ENCODE data around the gene MAB21L2. TPM values are rescaled to one million over a fixed set of nuclear protein-coding genes. Genes with fewer than 3 reads are reported as not detected.
"Not testable (repeated sequence)": the region's sequence is repeated elsewhere in the genome, so short reads cannot be mapped to it uniquely, and the experiment has no call there.

The MAB21L2 gene
- total RNA-seq, 1 donor from 2014 or later: 0.11 TPM

DNA sequence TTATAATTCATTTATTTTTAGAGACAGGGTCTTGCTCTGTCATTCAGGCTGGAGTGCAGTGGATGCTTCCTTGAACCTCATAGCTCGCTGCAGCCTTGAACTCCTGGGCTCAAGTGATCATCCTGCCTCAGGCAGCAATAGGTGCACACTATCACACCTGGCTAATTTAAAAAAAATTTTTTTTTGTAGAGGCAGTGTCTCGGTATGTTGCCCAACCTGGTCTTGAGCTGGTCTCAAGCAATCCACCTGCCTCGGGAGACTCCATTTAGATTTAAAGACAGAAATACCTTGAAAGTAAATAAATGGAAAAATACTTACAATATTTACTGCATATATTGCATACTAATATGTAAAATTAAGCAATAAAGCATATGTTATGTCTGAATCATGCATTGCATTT is 40.3 kb upstream of the MAB21L2 start:
- DNase-seq: no peak
- TF ChIP-seq, protein P1, sequence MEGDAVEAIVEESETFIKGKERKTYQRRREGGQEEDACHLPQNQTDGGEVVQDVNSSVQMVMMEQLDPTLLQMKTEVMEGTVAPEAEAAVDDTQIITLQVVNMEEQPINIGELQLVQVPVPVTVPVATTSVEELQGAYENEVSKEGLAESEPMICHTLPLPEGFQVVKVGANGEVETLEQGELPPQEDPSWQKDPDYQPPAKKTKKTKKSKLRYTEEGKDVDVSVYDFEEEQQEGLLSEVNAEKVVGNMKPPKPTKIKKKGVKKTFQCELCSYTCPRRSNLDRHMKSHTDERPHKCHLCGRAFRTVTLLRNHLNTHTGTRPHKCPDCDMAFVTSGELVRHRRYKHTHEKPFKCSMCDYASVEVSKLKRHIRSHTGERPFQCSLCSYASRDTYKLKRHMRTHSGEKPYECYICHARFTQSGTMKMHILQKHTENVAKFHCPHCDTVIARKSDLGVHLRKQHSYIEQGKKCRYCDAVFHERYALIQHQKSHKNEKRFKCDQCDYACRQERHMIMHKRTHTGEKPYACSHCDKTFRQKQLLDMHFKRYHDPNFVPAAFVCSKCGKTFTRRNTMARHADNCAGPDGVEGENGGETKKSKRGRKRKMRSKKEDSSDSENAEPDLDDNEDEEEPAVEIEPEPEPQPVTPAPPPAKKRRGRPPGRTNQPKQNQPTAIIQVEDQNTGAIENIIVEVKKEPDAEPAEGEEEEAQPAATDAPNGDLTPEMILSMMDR (IDR thresholded peaks at IDR 0.05; ENCODE audit: borderline replicate concordance): no peak
- intact Hi-C loops (cut with micrococcal nuclease): no loop called here
- Histone ChIP-seq H3K36me3 (no peaks in the 10 kb centered on the region), H3K27ac (replicated peaks) (no peak overlapping the region), H3K4me1 (no peaks in the 10 kb centered on the region), H3K4me3 (no peak overlapping the region), H3K27me3 (ENCODE audit: low read depth) (no peaks in the 10 kb centered on the region), H3K9me3 (replicated peaks) (no peaks in the 10 kb centered on the region)

- Histone ChIP-seq H3K9me3 (replicated peaks) (no peaks in the 10 kb centered on the region), H3K4me1 (no peaks in the 10 kb centered on the region), H3K27ac (replicated peaks) (no peak overlapping the region), H3K4me3 (no peak overlapping the region), H3K27me3 (ENCODE audit: low read depth) (no peaks in the 10 kb centered on the region), H3K36me3 (no peaks in the 10 kb centered on the region)
- TF ChIP-seq, protein P1 (IDR thresholded peaks at IDR 0.05; ENCODE audit: borderline replicate concordance): no peak
- intact Hi-C loops (cut with micrococcal nuclease): no loop called here
- no peak for DNase-seq
Measured at GRCh38 chr4:150543042-150543441, 38.9 kb upstream of the MAB21L2 start.

DNA sequence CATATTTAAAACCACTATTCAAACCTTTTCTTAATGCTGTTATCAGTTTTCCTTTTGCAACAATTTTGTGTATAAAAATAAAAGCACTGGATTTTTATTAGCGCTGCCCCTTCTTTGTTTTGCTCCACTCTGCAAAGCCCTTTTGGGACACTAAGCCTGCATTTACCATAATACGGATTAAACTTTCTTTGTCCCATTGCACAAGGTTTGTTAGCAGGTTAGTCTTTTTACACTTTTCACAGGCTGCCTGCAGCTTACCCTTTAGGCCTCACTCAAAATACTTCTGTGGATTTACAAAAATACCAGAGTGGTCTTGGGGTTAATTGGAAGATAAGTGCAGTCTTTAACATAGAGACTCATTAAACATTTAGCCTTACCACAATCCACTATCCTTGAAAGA is 35.7 kb upstream of the MAB21L2 start:
- Histone ChIP-seq H3K4me3 (no peak overlapping the region), H3K27me3 (ENCODE audit: low read depth) (no peaks in the 10 kb centered on the region), H3K36me3 (no peaks in the 10 kb centered on the region), H3K4me1 (no peaks in the 10 kb centered on the region), H3K9me3 (replicated peaks) (no peaks in the 10 kb centered on the region), H3K27ac (replicated peaks) (no peak overlapping the region)
- TF ChIP-seq, protein P1 (IDR thresholded peaks at IDR 0.05; ENCODE audit: borderline replicate concordance): no peak
- DNase-seq: no peak
- intact Hi-C loops (cut with micrococcal nuclease): no loop called here

- Histone ChIP-seq H3K4me3 (no peak overlapping the region), H3K27ac (replicated peaks) (no peak overlapping the region), H3K27me3 (ENCODE audit: low read depth) (no peaks in the 10 kb centered on the region), H3K36me3 (no peaks in the 10 kb centered on the region), H3K4me1 (no peaks in the 10 kb centered on the region), H3K9me3 (replicated peaks) (no peaks in the 10 kb centered on the region)
- DNase-seq: no peak
- TF ChIP-seq, protein P1 (IDR thresholded peaks at IDR 0.05; ENCODE audit: borderline replicate concordance): no peak
- intact Hi-C loops (cut with micrococcal nuclease): no loop called here
Measured at GRCh38 chr4:150547154-150547838, 34.7 kb upstream of the MAB21L2 start.

- H3K27ac ChIP-seq (replicated peaks); H3K4me1 ChIP-seq; intact Hi-C loops (cut with micrococcal nuclease); H3K4me3 ChIP-seq; H3K36me3 ChIP-seq; DNase-seq; H3K27me3 ChIP-seq (ENCODE audit: low read depth); H3K9me3 ChIP-seq (replicated peaks): not testable (repeated sequence)
Measured at GRCh38 chr4:150557811-150558210, 24.1 kb upstream of the MAB21L2 start.

DNA sequence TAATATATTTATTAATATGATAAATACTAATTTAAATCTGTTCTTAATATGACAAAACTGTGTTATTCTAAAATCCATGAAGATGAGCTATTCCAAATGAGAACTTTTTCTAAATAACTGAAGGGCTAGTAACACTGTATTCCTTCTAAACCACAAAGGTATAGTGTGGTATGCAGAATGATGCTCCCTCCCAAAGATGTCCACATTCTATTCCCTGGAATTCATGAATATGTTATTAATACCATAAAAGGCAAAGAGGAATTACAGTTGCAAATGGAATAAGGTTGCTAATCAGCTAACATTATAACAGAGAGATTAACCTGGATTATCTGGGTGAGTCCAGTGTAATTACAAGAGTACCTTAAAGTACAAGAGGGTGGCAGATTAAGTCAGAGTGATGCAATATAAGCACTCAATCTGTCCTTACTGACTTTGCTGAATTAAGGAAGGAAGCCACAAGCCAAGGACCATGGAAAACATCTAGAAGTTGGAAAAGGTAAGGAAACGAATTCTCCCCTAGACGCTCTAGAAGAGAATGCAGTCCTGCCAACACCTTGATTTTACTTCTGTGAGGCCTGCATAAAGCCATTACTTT is 20.7 kb upstream of the MAB21L2 start:
- H3K4me1 ChIP-seq: no peaks in the 10 kb centered on the region
- no peaks in the 10 kb centered on the region for H3K27me3 ChIP-seq (ENCODE audit: low read depth)
- DNase-seq: no peak
- peaks cover 5% of the 10 kb centered on the region for H3K36me3 ChIP-seq
- no peak overlapping the region for H3K27ac ChIP-seq (replicated peaks)
- intact Hi-C loops (cut with micrococcal nuclease): no loop called here
- no peak overlapping the region for H3K4me3 ChIP-seq
- TF ChIP-seq, protein P1 (IDR thresholded peaks at IDR 0.05; ENCODE audit: borderline replicate concordance): no peak
- H3K9me3 ChIP-seq (replicated peaks): peaks cover 17% of the 10 kb centered on the region
